ENCODE data around the gene KIR2DL4. TPM values are rescaled to one million over a fixed set of nuclear protein-coding genes. Genes with fewer than 3 reads are reported as not detected.

KIR2DL4 gene
- total RNA-seq = not detected

DNA sequence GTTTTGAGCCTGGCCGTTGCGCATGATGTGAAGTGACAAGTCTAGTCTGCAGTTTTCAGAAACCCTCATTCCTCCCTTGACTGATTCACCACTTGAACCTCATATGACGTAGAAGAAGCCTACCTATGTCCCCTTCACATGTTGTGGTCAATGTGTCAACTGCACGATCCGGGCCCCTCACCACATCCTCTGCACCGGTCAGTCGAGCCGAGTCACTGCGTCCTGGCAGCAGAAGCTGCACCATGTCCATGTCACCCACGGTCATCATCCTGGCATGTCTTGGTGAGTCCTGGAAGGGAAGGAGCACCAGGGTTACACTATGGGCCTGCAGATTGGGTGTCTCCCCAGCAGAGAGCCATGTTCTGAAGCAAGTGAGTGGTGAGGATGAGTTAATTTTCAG, at the start of gene KIR2DL4:
Gene KIR2DL4, plus strand, starts transcription at position 201 of the 400 bp plus-strand sequence. Its CDS starts 42 bp downstream, at position 243.

DNA sequence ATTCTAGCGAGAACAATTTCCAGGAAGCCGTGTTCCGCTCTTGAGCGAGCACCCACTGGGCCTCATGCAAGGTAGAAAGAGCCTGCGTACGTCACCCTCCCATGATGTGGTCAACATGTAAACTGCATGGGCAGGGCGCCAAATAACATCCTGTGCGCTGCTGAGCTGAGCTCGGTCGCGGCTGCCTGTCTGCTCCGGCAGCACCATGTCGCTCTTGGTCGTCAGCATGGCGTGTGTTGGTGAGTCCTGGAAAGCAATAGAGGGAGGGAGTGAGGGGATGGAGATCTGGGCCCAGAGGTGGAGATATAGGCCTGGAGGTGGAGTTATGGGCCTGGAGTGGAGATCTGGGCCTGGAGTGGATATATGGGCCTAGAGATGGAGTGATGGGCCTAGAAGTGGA, 33.8 kb upstream of the KIR2DL4 start, which contains the start of gene KIR2DL1:
Gene KIR2DL1, plus strand, starts transcription at position 148 of the 400 bp plus-strand sequence. Its CDS starts 58 bp downstream, at position 206.

DNA sequence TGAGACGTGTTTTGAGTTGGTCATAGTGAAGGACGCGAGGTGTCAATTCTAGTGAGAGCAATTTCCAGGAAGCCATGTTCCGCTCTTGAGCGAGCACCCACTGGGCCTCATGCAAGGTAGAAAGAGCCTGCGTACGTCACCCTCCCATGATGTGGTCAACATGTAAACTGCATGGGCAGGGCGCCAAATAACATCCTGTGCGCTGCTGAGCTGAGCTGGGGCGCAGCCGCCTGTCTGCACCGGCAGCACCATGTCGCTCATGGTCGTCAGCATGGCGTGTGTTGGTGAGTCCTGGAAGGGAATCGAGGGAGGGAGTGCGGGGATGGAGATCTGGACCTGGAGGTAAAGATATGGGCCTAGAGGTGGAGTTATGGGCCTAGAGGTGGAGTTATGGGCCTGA, 12.8 kb downstream of the KIR2DL4 start, which contains the start of gene KIR3DL1:
Gene KIR3DL1, plus strand, starts transcription at position 218 of the 400 bp plus-strand sequence.

DNA sequence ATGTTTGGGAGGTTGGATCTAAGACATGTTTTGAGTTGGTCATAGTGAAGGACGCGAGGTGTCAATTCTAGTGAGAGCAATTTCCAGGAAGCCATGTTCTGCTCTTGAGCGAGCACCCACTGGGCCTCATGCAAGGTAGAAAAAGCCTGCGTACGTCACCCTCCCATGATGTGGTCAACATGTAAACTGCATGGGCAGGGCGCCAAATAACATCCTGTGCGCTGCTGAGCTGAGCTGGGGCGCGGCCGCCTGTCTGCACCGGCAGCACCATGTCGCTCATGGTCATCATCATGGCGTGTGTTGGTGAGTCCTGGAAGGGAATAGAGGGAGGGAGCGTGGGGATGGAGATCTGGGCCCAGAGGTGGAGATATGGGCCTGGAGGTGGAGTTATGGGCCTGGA, 29.1 kb downstream of the KIR2DL4 start, which contains the start of gene KIR2DS4:
Gene KIR2DS4, plus strand, starts transcription at position 181 of the 400 bp plus-strand sequence.

DNA sequence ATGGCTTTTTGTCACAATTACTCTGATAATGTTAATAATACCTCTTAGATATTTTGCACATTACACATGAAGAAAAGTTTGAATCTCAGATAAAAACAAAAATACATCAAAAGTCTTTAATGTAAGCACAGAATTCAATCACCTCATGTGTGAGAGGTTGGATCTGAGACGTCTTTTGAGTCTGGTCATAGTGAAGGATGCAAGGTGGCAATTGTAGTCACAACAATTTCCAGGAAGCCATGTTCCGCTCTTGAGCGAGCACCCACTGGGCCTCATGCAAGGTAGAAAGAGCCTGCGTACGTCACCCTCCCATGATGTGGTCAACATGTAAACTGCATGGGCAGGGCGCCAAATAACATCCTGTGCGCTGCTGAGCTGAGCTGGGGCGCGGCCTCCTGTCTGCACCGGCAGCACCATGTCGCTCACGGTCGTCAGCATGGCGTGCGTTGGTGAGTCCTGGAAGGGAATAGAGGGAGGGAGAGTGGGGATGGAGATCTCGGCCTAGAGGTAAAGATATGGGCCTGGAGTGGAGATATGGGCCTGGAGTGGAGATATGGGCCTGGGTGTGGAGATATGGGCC, 46.7 kb downstream of the KIR2DL4 start, which contains the start of gene KIR3DL2:
Gene KIR3DL2, plus strand, starts transcription at position 383 of the 580 bp plus-strand sequence. Its CDS starts 33 bp downstream, at position 416.

Other genes starting within 250 kb of the KIR2DL4 start
- gene LILRA2, start 229.8 kb upstream of the KIR2DL4 start, total RNA-seq = not detected
- 0.22 TPM for gene LILRA1, start 210.0 kb upstream of the KIR2DL4 start, total RNA-seq
- gene LILRB1, start 173.1 kb upstream of the KIR2DL4 start, total RNA-seq = 0.71 TPM
- gene LILRB4, start 140.6 kb upstream of the KIR2DL4 start, total RNA-seq = 0.71 TPM
- gene KIR3DL3, start 79.2 kb upstream of the KIR2DL4 start, total RNA-seq = not detected
- not detected for gene KIR2DL3, start 65.1 kb upstream of the KIR2DL4 start, total RNA-seq
- gene KIR2DL1, start 33.8 kb upstream of the KIR2DL4 start, total RNA-seq = not detected
- gene KIR3DL1, start 12.9 kb downstream of the KIR2DL4 start, total RNA-seq = 0.22 TPM
- not detected for gene KIR2DS4, start 29.1 kb downstream of the KIR2DL4 start, total RNA-seq
- not detected for gene KIR3DL2, start 46.8 kb downstream of the KIR2DL4 start, total RNA-seq
- 5.2 TPM for gene FCAR, start 70.6 kb downstream of the KIR2DL4 start, total RNA-seq
- not detected for gene NCR1, start 102.5 kb downstream of the KIR2DL4 start, total RNA-seq
- not detected for gene NLRP7, start 143.9 kb downstream of the KIR2DL4 start, total RNA-seq
- gene NLRP2, start 162.8 kb downstream of the KIR2DL4 start, total RNA-seq = 11.2 TPM
- gene GP6, start 234.7 kb downstream of the KIR2DL4 start, total RNA-seq = 0.49 TPM